ENCODE results near the gene WASL. TPM values are rescaled to one million over a fixed set of nuclear protein-coding genes. Genes with fewer than 3 reads are reported as not detected.

The WASL gene
- polyA plus RNA-seq, 1 donor from 2014 or later, result 22.5 TPM

DNA sequence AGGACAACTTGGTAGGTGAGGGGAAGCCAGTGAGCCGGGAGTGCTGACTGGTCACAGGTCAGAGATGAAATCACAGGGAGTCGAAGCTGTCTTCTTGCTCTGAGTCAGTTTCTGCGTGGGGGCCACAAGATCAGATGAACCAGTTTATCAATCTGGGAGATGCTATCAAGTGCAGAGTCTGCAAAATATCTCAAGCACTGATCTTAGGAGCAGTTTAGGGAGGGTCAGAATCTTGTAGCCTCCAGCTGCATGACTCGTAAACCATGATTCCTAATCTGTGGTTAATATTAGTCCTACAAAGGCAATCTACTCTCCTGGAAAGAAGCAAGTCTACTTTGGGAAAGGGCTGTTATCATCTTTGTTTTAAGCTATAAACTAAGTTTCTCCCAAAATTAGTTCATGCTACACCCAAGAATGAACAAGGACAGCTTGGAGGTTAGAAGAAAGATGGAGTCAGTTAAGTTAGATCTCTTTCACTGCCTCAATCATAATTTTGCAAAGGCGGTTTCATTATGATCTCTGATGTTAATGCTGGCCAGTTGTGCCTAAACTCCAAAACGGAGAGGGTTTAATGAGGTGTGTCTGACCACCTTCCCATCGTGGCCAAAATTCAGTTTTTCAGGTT, 101.6 kb downstream of the WASL start:
- no peaks in the 10 kb centered on the region for H4K20me1 ChIP-seq (ENCODE audit: insufficient read depth)
- H3F3A ChIP-seq (ENCODE audit: insufficient read depth, low read length, poor library complexity, severe bottlenecking), result no peaks in the 10 kb centered on the region
- H3K4me2 ChIP-seq (ENCODE audit: low read length), result no peak overlapping the region
- no peak overlapping the region for H3K9ac ChIP-seq (ENCODE audit: low read length)
- no peak overlapping the region for H3K4me3 ChIP-seq (ENCODE audit: low read length)
- H3K27me3 ChIP-seq (ENCODE audit: insufficient read depth, low read depth, low read length), result no peaks in the 10 kb centered on the region
- no peak overlapping the region for H2AFZ ChIP-seq (ENCODE audit: low read depth, low read length)
- H3K27ac ChIP-seq (ENCODE audit: low read length), result no peak overlapping the region
- H3K9me2 ChIP-seq (ENCODE audit: insufficient read depth, low read length), result no peaks in the 10 kb centered on the region
- no peak for TF ChIP-seq MXI1 (conservative IDR thresholded peaks at IDR 0.05; ENCODE audit: poor library complexity, severe bottlenecking)
- no peak for TF ChIP-seq TAF1 (IDR thresholded peaks at IDR 0.05; ENCODE audit: low read depth)
- TF ChIP-seq RAD21 (conservative IDR thresholded peaks at IDR 0.05), result no peak
- TF ChIP-seq, protein P1, sequence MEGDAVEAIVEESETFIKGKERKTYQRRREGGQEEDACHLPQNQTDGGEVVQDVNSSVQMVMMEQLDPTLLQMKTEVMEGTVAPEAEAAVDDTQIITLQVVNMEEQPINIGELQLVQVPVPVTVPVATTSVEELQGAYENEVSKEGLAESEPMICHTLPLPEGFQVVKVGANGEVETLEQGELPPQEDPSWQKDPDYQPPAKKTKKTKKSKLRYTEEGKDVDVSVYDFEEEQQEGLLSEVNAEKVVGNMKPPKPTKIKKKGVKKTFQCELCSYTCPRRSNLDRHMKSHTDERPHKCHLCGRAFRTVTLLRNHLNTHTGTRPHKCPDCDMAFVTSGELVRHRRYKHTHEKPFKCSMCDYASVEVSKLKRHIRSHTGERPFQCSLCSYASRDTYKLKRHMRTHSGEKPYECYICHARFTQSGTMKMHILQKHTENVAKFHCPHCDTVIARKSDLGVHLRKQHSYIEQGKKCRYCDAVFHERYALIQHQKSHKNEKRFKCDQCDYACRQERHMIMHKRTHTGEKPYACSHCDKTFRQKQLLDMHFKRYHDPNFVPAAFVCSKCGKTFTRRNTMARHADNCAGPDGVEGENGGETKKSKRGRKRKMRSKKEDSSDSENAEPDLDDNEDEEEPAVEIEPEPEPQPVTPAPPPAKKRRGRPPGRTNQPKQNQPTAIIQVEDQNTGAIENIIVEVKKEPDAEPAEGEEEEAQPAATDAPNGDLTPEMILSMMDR (IDR thresholded peaks at IDR 0.05; ENCODE audit: poor library complexity, severe bottlenecking), result no peak
- TF ChIP-seq, protein P2, sequence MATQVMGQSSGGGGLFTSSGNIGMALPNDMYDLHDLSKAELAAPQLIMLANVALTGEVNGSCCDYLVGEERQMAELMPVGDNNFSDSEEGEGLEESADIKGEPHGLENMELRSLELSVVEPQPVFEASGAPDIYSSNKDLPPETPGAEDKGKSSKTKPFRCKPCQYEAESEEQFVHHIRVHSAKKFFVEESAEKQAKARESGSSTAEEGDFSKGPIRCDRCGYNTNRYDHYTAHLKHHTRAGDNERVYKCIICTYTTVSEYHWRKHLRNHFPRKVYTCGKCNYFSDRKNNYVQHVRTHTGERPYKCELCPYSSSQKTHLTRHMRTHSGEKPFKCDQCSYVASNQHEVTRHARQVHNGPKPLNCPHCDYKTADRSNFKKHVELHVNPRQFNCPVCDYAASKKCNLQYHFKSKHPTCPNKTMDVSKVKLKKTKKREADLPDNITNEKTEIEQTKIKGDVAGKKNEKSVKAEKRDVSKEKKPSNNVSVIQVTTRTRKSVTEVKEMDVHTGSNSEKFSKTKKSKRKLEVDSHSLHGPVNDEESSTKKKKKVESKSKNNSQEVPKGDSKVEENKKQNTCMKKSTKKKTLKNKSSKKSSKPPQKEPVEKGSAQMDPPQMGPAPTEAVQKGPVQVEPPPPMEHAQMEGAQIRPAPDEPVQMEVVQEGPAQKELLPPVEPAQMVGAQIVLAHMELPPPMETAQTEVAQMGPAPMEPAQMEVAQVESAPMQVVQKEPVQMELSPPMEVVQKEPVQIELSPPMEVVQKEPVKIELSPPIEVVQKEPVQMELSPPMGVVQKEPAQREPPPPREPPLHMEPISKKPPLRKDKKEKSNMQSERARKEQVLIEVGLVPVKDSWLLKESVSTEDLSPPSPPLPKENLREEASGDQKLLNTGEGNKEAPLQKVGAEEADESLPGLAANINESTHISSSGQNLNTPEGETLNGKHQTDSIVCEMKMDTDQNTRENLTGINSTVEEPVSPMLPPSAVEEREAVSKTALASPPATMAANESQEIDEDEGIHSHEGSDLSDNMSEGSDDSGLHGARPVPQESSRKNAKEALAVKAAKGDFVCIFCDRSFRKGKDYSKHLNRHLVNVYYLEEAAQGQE (IDR thresholded peaks at IDR 0.05; ENCODE audit: borderline replicate concordance), result no peak
- TF ChIP-seq POLR2AphosphoS5 (IDR thresholded peaks at IDR 0.05), result no peak
- TF ChIP-seq EP300 (conservative IDR thresholded peaks at IDR 0.05; ENCODE audit: poor library complexity, severe bottlenecking), result no peak
- TF ChIP-seq SMC3 (conservative IDR thresholded peaks at IDR 0.05; ENCODE audit: poor library complexity), result no peak
- no peak for TF ChIP-seq EZH2 (IDR thresholded peaks at IDR 0.05; ENCODE audit: borderline replicate concordance, insufficient read depth, low read length, poor library complexity, severe bottlenecking)
- H3K36me3 ChIP-seq (ENCODE audit: insufficient read depth, low read length), result no peaks in the 10 kb centered on the region
- no peaks in the 10 kb centered on the region for H3K9me3 ChIP-seq (ENCODE audit: low read length)
- H3K79me2 ChIP-seq (replicated peaks; ENCODE audit: insufficient read depth, low read length), result no peaks in the 10 kb centered on the region

DNA sequence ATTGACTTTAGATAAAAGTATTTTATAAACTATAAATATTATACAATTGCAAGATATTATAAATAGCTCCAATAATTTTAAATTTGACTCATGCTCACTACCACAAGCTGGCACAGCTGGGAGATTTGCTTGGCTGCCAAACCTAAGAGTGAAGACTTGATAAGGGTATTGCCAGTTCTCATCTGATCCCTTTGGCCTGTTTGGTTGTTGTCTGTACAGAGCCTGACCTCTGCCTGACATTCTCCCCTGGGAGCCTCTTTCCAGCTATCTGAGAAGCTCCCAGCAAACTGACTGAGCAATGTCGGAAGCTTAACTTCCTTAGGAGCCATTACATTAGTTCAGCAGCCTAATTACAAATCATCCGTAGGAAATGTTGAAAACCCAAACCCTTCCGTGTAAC, 103.3 kb downstream of the WASL start:
- Histone ChIP-seq H3K9me2 (ENCODE audit: insufficient read depth, low read length) (no peaks in the 10 kb centered on the region), H4K20me1 (ENCODE audit: insufficient read depth) (no peaks in the 10 kb centered on the region), H3K36me3 (ENCODE audit: insufficient read depth, low read length) (no peaks in the 10 kb centered on the region), H3K79me2 (replicated peaks; ENCODE audit: insufficient read depth, low read length) (no peaks in the 10 kb centered on the region), H3K9ac (ENCODE audit: low read length) (no peak overlapping the region), H3F3A (ENCODE audit: insufficient read depth, low read length, poor library complexity, severe bottlenecking) (no peaks in the 10 kb centered on the region), H3K27ac (ENCODE audit: low read length) (no peak overlapping the region), H3K4me3 (ENCODE audit: low read length) (no peak overlapping the region), H3K9me3 (ENCODE audit: low read length) (no peaks in the 10 kb centered on the region), H3K4me2 (ENCODE audit: low read length) (no peak overlapping the region), H3K27me3 (ENCODE audit: insufficient read depth, low read depth, low read length) (no peaks in the 10 kb centered on the region), H2AFZ (ENCODE audit: low read depth, low read length) (no peak overlapping the region)
- TF ChIP-seq TAF1 (IDR thresholded peaks at IDR 0.05; ENCODE audit: low read depth) (no peak), EP300 (conservative IDR thresholded peaks at IDR 0.05; ENCODE audit: poor library complexity, severe bottlenecking) (no peak), SMC3 (conservative IDR thresholded peaks at IDR 0.05; ENCODE audit: poor library complexity) (no peak), MXI1 (conservative IDR thresholded peaks at IDR 0.05; ENCODE audit: poor library complexity, severe bottlenecking) (no peak), RAD21 (conservative IDR thresholded peaks at IDR 0.05) (no peak), EZH2 (IDR thresholded peaks at IDR 0.05; ENCODE audit: borderline replicate concordance, insufficient read depth, low read length, poor library complexity, severe bottlenecking) (no peak), POLR2AphosphoS5 (IDR thresholded peaks at IDR 0.05) (no peak)
- TF ChIP-seq, protein P2 (IDR thresholded peaks at IDR 0.05; ENCODE audit: borderline replicate concordance), result no peak
- TF ChIP-seq, protein P1 (IDR thresholded peaks at IDR 0.05; ENCODE audit: poor library complexity, severe bottlenecking), result no peak

All from neural cell (in vitro differentiated cells).